Astrocyte of the cerebellum (primary cell): Measurements from ENCODE around the gene CCDC117.
"Not testable (repeated sequence)": the region's sequence is repeated elsewhere in the genome, so short reads cannot be mapped to it uniquely, and the experiment has no call there.

Experiments
- DNase-seq: peaks from one replicate; pipeline ENCODE4 v3.0.0-alpha.2; 2011; ENCODE audit warnings: low read depth
- H3K4me3 ChIP-seq: 2 replicates; pipeline ENCODE4 v1.5.1; 2011; ENCODE audit warnings: mild to moderate bottlenecking, low read depth, low read length, moderate library complexity
- in situ Hi-C: cut with HindIII; loops from 2 replicates; pipeline ENCODE4 v1.10.0; 2017; ENCODE audit warnings: low sequenced_read_pairs
- TF ChIP-seq, protein P1 (sequence below): IDR thresholded peaks from 2 replicates; pipeline ENCODE4 v1.5.1; 2012; ENCODE audit warnings: low read length, low read depth, moderate library complexity, mild to moderate bottlenecking; ENCODE audit errors: missing control alignments

The CCDC117 gene

DNA sequence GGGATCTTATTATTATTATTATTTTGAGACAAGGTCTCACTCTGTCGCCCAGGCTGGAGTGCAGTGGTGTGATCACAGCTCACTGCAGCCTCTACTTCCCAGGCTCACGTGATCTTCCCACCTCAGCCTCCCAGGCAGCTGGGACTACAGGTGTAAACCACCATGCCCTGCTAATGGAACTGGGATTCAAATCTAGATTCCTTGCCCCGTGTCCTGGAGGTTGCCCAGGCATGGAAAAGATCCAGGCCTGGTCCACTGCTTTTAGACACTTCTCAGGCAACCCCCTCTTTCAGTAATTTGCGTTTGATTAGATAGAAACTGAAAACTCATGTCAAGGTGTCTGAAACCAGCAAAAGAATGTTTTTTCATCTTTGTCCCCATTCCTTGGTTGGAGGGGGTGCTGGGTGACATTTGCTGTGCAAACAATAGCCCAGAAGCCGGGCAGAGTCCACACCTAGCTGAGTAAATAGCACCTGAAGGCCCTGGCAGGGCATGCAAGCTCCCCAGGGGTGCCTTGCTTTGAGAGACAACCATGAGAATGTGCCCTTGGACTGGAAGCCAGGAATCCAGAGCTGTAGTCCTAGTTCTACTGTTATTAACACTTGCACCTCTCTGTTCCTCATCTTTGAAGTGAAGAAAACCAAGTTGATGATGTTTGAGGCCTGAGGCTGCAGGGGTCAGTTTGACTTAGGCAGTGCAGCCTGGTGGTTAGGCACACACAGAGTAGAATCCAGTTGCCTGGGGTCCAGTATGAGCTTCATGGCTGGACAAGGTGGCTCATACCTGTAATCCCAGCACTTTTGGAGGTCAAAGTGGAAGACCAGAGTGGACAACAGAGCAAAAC lies 47.0 kb downstream of the CCDC117 start:
- no peak overlapping the region for H3K4me3 ChIP-seq
- in situ Hi-C loops, result loop anchor here (10.0 kb wide), 1 partner anchor 745 kb away; no protein-coding TSS in a partner anchor
- TF ChIP-seq, protein P1, sequence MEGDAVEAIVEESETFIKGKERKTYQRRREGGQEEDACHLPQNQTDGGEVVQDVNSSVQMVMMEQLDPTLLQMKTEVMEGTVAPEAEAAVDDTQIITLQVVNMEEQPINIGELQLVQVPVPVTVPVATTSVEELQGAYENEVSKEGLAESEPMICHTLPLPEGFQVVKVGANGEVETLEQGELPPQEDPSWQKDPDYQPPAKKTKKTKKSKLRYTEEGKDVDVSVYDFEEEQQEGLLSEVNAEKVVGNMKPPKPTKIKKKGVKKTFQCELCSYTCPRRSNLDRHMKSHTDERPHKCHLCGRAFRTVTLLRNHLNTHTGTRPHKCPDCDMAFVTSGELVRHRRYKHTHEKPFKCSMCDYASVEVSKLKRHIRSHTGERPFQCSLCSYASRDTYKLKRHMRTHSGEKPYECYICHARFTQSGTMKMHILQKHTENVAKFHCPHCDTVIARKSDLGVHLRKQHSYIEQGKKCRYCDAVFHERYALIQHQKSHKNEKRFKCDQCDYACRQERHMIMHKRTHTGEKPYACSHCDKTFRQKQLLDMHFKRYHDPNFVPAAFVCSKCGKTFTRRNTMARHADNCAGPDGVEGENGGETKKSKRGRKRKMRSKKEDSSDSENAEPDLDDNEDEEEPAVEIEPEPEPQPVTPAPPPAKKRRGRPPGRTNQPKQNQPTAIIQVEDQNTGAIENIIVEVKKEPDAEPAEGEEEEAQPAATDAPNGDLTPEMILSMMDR, result no peak
- no peak for DNase-seq

GRCh38 chr22:28820885-28821284 lies 48.4 kb downstream of the CCDC117 start:
- no peak overlapping the region for H3K4me3 ChIP-seq
- in situ Hi-C loops, result no loop called here
- TF ChIP-seq, protein P1, result no peak
- DNase-seq, result no peak

DNA sequence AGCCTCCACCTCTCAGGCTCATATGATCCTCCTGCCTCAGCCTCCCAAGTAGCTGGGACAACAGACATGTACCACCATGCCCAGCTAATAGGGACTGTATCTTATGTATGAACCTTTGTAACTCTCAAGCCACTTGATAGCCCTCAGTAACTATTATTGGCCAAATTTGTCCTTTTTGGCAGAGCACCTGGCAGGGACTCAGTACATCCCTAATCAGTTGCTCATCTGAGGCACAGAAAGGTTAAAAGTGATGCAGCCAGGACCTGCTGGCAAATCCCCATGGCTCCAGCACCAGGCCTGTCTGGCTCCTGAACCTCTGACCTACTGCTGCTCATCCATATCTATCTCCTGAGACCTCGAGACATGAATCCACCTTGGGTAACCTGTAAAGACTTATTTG lies 49.0 kb downstream of the CCDC117 start:
- no peak overlapping the region for H3K4me3 ChIP-seq
- TF ChIP-seq, protein P1, result no peak
- in situ Hi-C loops, result no loop called here

GRCh38 chr22:28822930-28823551 lies 50.5 kb downstream of the CCDC117 start:
- in situ Hi-C loops, result no loop called here
- H3K4me3 ChIP-seq, result no peak overlapping the region
- DNase-seq, result no peak
- TF ChIP-seq, protein P1, result no peak

More for the DNA sequence above, 49.0 kb downstream of the CCDC117 start:
- DNase-seq, result no peak

DNA sequence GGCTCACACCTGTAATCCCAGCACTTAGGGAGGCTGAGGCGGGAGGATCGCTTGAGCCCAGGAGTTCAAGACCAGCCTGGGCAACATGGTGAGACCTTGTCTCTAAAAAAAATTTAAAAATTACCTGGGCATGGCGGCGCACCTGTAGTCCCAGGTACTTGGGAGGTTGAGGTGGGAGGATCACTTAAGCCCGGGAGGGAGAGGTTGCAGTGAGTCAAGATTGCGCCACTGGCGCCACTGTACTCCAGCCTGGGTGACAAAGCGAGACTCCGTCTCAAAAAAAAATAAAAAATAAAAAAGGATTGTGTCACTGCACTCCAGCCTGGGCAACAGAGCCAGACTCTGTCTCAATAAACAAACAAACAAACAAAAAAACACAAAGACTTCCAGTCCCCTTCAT lies 52.0 kb downstream of the CCDC117 start:
- DNase-seq, in situ Hi-C loops, H3K4me3 ChIP-seq: not testable (repeated sequence)

DNA sequence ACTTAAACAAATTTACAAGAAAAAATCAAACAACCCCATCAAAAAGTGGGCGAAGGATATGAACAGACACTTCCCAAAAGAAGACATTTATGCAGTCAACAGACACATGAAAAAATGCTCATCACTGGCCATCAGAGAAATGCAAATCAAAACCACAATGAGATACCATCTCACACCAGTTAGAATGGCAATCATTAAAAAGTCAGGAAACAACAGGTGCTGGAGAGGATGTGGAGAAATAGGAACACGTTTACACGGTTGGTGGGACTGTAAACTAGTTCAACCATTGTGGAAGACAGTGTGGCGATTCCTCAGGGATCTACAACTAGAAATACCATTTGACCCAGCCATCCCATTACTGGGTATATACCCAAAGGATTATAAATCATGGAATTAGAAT lies 53.9 kb downstream of the CCDC117 start:
- in situ Hi-C loops, H3K4me3 ChIP-seq, DNase-seq: not testable (repeated sequence)

DNA sequence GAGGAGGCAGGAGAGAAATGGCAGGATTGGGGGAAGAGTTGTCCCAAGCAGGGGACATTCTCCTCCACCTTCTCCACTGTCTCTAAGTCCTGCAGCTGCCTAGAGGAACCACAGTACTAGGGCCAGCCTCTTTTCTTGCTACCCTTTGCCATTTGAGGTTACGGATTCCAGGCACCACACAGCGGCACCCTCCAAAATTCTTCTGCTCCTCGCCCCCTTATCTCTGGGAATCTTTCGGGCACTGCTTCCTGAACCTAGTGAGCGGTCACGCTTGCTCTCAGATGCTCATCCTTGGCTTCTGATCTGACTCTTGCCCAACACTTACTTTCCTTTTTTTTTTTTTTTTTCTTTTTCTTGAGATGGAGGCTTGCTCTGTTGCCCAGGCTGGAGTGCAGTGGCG lies 54.4 kb downstream of the CCDC117 start:
- in situ Hi-C loops, result no loop called here
- DNase-seq, result no peak
- TF ChIP-seq, protein P1, result no peak
- H3K4me3 ChIP-seq, result no peak overlapping the region
